GM19239 (cell line): Measurements from ENCODE around the gene TM6SF1.
A peak's percentile ranks its signal among the peaks of the same experiment; 100 is the strongest.
"Not testable (repeated sequence)": the region's sequence is repeated elsewhere in the genome, so short reads cannot be mapped to it uniquely, and the experiment has no call there.

ENCODE experiments used
- DNase-seq: peaks from one replicate; pipeline ENCODE4 v3.0.0; 2011; ENCODE audit warnings: low spot score; ENCODE audit not compliant: insufficient read length
- FAIRE-seq: peaks from 2 replicates; lab custom pipeline; 2011; peaks lifted over from hg19 to GRCh38; lab: Jason Lieb, UNC

TM6SF1 gene

GRCh38 chr15:83106994-83107840 is at the start of gene TM6SF1:
Gene TM6SF1 (plus strand): TSS chr15:83107645. CDS start chr15:83107681, 36 bp downstream.
- peak; percentile 26 for DNase-seq
- no peak for FAIRE-seq

GRCh38 chr15:83057696-83058376 is 49.6 kb upstream of the TM6SF1 start:
- DNase-seq = no peak
- no peak for FAIRE-seq

DNA sequence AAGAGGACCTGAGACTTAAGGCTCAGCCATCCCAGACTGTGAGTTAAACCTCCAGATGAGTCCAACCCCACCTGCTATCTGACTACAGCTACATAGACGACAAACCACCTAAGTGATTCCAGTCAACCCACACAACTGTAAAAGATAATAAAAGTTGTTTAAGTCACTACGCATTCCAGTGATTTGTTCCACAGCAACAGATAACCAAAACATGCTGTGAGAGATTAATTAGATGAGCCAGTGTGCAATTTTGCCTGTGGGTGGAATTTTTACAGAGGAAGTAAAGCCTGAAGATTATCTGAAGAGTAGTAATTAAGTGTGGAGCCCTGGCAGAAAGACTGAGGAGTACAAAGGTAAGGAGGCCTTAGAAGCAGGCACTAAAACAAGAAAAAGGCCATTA is 45.8 kb upstream of the TM6SF1 start:
- no peak for DNase-seq
- no peak for FAIRE-seq

GRCh38 chr15:83062768-83063180 is 44.7 kb upstream of the TM6SF1 start:
- DNase-seq (no peak), FAIRE-seq (peak; percentile 84)

GRCh38 chr15:83063551-83063950 is 43.9 kb upstream of the TM6SF1 start:
- DNase-seq = no peak
- FAIRE-seq = peak; percentile 63

DNA sequence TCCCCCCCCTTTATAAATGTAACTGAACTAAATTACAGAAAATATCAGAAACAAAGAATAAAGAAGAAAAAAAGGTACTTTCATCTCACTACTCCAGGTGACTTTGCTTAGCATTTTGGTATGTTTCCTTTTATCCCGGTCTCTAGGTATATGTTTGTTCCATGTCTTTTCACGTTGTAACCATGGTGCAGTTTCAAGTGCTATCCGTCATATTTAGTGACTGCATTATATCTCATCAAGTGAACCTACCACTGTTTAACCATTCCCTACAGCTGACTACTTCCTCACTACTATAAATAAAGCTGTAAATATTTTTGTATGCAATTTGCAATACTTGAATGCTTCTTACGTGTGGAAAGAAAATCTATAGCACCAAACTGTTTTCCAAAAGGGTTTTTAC is 42.6 kb upstream of the TM6SF1 start:
- no peak for FAIRE-seq

DNA sequence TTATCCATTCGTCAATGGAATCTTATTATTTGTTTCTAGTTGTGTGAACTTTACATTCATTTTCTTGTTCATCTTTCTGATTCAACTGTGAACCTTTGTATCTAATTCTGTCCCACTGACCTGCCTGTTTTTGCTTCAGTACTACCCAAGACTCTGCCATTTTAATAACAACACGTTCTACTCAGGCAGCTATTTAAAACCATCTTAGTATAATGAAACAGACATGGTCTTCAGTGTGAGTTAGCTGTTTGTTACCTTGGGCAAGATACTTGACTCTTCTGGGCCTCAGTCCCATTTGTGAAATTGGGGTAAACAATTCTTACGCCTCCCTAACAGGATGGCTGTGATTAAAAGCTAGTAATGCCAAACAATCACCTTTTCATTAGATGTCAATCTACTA is 42.0 kb upstream of the TM6SF1 start:
- FAIRE-seq (peak; percentile 23), DNase-seq (no peak)

More for the DNA sequence above, 42.6 kb upstream of the TM6SF1 start:
- DNase-seq = no peak

- DNase-seq (no peak), FAIRE-seq (peak; percentile 11)
Measured at GRCh38 chr15:83066034-83066733, 41.3 kb upstream of the TM6SF1 start.

GRCh38 chr15:83066734-83067637 is 40.5 kb upstream of the TM6SF1 start, which contains the start of gene BTBD1:
Gene BTBD1 (minus strand): TSS chr15:83067252. CDS start chr15:83067151, 101 bp downstream.
- FAIRE-seq (peak; percentile 33), DNase-seq (peak; percentile 89)

- DNase-seq (no peak), FAIRE-seq (no peak)
Measured at GRCh38 chr15:83067638-83067962, 39.8 kb upstream of the TM6SF1 start.

- DNase-seq (no peak), FAIRE-seq (no peak)
Measured at GRCh38 chr15:83068054-83068453, 39.4 kb upstream of the TM6SF1 start.

- not testable (repeated sequence) for FAIRE-seq, DNase-seq
Measured at GRCh38 chr15:83069211-83069642, 38.2 kb upstream of the TM6SF1 start.

- no peak for DNase-seq
- no peak for FAIRE-seq
Measured at GRCh38 chr15:83077491-83078230, 29.8 kb upstream of the TM6SF1 start.

GRCh38 chr15:83078712-83079111 is 28.7 kb upstream of the TM6SF1 start:
- FAIRE-seq (no peak), DNase-seq (no peak)

- DNase-seq (no peak), FAIRE-seq (no peak)
Measured at GRCh38 chr15:83081256-83082014, 26.0 kb upstream of the TM6SF1 start.

DNA sequence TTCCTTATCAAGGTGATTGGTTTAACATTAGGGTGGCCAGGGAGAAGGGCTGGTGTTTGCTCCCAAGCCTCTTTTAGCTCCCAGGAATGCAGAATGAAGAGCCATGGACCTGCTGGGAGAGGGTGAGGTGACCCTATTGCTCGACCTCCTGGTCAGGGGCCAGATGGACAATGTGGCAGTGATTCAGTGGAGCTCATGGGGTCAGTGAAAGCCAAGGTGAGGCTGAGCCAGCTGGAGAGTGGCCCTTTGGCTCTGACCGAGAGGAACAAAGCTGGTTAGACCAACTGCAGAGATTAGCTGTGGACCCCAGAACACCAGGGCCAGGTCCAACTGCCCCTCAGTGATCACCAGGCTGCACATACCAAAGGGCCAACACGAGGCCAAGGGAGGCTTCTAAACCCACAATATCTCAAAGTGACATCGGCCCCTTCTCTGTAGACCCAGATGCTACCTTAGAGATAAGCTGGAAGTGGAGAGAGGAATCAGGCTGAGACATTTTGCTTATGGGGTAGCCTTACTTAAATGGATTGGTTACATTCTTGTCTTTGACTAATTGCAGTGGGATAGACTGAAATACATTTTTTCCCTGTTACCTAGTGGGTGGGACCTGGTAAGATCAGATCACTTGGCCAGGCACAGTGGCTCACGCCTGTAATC is 24.6 kb upstream of the TM6SF1 start:
- FAIRE-seq (no peak), DNase-seq (no peak)

- not testable (repeated sequence) for DNase-seq, FAIRE-seq
Measured at GRCh38 chr15:83085461-83085860, 22.0 kb upstream of the TM6SF1 start.
